Endothelial cell of umbilical vein (primary cell): ENCODE data around the gene DGUOK. TPM values are rescaled to one million over a fixed set of nuclear protein-coding genes. Genes with fewer than 3 reads are reported as not detected.

Experiments used
- BruUV-seq: library from RNA; stranded (reverse); fragments of 400-500 nt; replicated peaks from 2 replicates; lab custom pipeline; 2021; lab: Mats Ljungman, UMichigan
- CTCF ChIA-PET: fragments of 300-600, 350-600 bp; sonication (Branson Sonifier 250); formaldehyde crosslinking; loops from one replicate; lab custom pipeline; 2021; ENCODE audit warnings: antibody characterized with exemption, inconsistent platforms; lab: Charles Lee
- POLR2A ChIA-PET: fragments of 300-600, 350-600 bp; sonication (Branson Sonifier 250); formaldehyde crosslinking; loops from one replicate; lab custom pipeline; 2021; ENCODE audit warnings: antibody characterized with exemption, inconsistent platforms; lab: Charles Lee
- DNase-seq: peaks from one replicate; pipeline ENCODE4 v3.0.0-alpha.2; 2011; ENCODE audit warnings: low read depth, low spot score
- FAIRE-seq: peaks from 2 replicates; lab custom pipeline; 2011; peaks lifted over from hg19 to GRCh38; lab: Jason Lieb, UNC
- H2AFZ ChIP-seq: 2 replicates; pipeline ENCODE4 v1.6.0; 2012; ENCODE audit warnings: low read depth, low read length, control low read depth, inconsistent platforms
- H3K27ac ChIP-seq: 2 replicates; pipeline ENCODE4 v1.5.1; 2011; ENCODE audit warnings: low read depth, mild to moderate bottlenecking, control low read depth, low read length, moderate library complexity; ENCODE audit not compliant: insufficient read depth
- H3K27me3 ChIP-seq, 2 experiments: 2 replicates each; pipeline versions ENCODE4 v1.6.0 to v1.6.1; 2011; ENCODE audit warnings: low read length in 2 of 2, mixed read lengths in 1 of 2; ENCODE audit not compliant: control insufficient read depth in 2 of 2, insufficient read depth in 2 of 2
- H3K36me3 ChIP-seq, 2 experiments: 2 replicates in 1 of 2; 3 replicates in 1 of 2; pipeline ENCODE4 v1.5.1; 2011; ENCODE audit warnings: low read length in 2 of 2, mild to moderate bottlenecking in 1 of 2, moderate library complexity in 1 of 2; ENCODE audit not compliant: control insufficient read depth in 2 of 2, insufficient read depth in 2 of 2; ENCODE audit errors: extremely low read depth in 1 of 2
- H3K4me1 ChIP-seq: 3 replicates; pipeline ENCODE4 v1.5.1; 2011; ENCODE audit warnings: mild to moderate bottlenecking, low read length; ENCODE audit not compliant: control insufficient read depth, insufficient read depth; ENCODE audit errors: extremely low read depth
- H3K4me2 ChIP-seq: 2 replicates; pipeline ENCODE4 v1.6.1; 2011; ENCODE audit warnings: low read length, control low read depth, mixed read lengths; ENCODE audit not compliant: insufficient read depth
- H3K4me3 ChIP-seq, 3 experiments: fragments of 200-600 bp in 1 of 3; sonication (generic), shearing (Covaris generic) in 1 of 3; replicated peaks in 1 of 3; 2 replicates each; pipeline ENCODE4 v1.5.1; 2011 to 2016; ENCODE audit warnings: control low read depth in 3 of 3, low read length in 3 of 3, mild to moderate bottlenecking in 2 of 3, inconsistent platforms in 1 of 3, low read depth in 1 of 3, moderate library complexity in 1 of 3; ENCODE audit not compliant: insufficient read depth in 1 of 3
- H3K79me2 ChIP-seq: 2 replicates; pipeline ENCODE4 v1.6.0; 2012; ENCODE audit warnings: low read length, inconsistent platforms; ENCODE audit not compliant: control insufficient read depth, insufficient read depth
- H3K9ac ChIP-seq: replicated peaks from 2 replicates; pipeline ENCODE3; 2011; ENCODE audit warnings: low read length, control low read depth; ENCODE audit not compliant: insufficient read depth; ENCODE audit errors: extremely low read depth
- H3K9me1 ChIP-seq: replicated peaks from 3 replicates; pipeline ENCODE4 v1.6.0; 2011; ENCODE audit warnings: mild to moderate bottlenecking, low read length; ENCODE audit not compliant: control insufficient read depth, insufficient read depth; ENCODE audit errors: extremely low read depth
- H3K9me3 ChIP-seq: replicated peaks from 2 replicates; pipeline ENCODE4 v1.5.1; 2012; ENCODE audit warnings: low read length, inconsistent platforms; ENCODE audit not compliant: control insufficient read depth, insufficient read depth
- H4K20me1 ChIP-seq: replicated peaks from 2 replicates; pipeline ENCODE3; 2011; ENCODE audit warnings: mild to moderate bottlenecking, low read length; ENCODE audit not compliant: control insufficient read depth, insufficient read depth; ENCODE audit errors: extremely low read depth
- CTCF ChIP-seq, 2 donors: IDR thresholded peaks; 1 replicate in 1 of 2; 2 replicates in 1 of 2; pipeline ENCODE4 v1.5.1; 2011; ENCODE audit warnings: low read length in 2 of 2, mild to moderate bottlenecking in 2 of 2, moderate library complexity in 2 of 2, control low read depth in 1 of 2, inconsistent platforms in 1 of 2, low read depth in 1 of 2; ENCODE audit not compliant: insufficient read depth in 1 of 2; ENCODE audit errors: extremely low read depth in 1 of 2
- EZH2 ChIP-seq: IDR thresholded peaks from 2 replicates; pipeline ENCODE4 v1.6.1; 2012; ENCODE audit warnings: borderline replicate concordance, low read depth, mild to moderate bottlenecking, moderate library complexity, low read length, inconsistent platforms; ENCODE audit not compliant: severe bottlenecking
- FOS ChIP-seq: IDR thresholded peaks from 2 replicates; pipeline ENCODE4 v1.6.1; 2011; ENCODE audit warnings: mild to moderate bottlenecking, low read length, moderate library complexity, borderline replicate concordance; ENCODE audit not compliant: insufficient read depth
- GATA2 ChIP-seq: IDR thresholded peaks from 2 replicates; pipeline ENCODE4 v1.7.0; 2011; ENCODE audit warnings: low read depth, mild to moderate bottlenecking, moderate library complexity, mixed read lengths, low read length; ENCODE audit not compliant: insufficient read length, insufficient read depth
- JUN ChIP-seq: IDR thresholded peaks from 2 replicates; pipeline ENCODE4 v1.6.1; 2011; ENCODE audit warnings: borderline replicate concordance, low read depth; ENCODE audit not compliant: insufficient read length, insufficient read depth
- MAX ChIP-seq: IDR thresholded peaks from 2 replicates; pipeline ENCODE4 v1.6.1; 2011; ENCODE audit not compliant: insufficient read depth, insufficient read length
- MYC ChIP-seq: IDR thresholded peaks from one replicate; pipeline ENCODE4 v1.6.1; 2011; ENCODE audit warnings: mild to moderate bottlenecking, low read depth, low read length
- POLR2A ChIP-seq: IDR thresholded peaks from 2 replicates; pipeline ENCODE4 v1.6.1; 2012; ENCODE audit warnings: low read depth, mild to moderate bottlenecking, control low read depth, low read length
- POLR2AphosphoS5 ChIP-seq: IDR thresholded peaks from 2 replicates; pipeline ENCODE4 v1.6.1; 2012; ENCODE audit warnings: low read depth, mild to moderate bottlenecking, control low read depth, low read length, moderate library complexity; ENCODE audit not compliant: insufficient read depth
- dilution Hi-C: fragments of 300-500 bp; cut with MboI; formaldehyde crosslinking; loops from one replicate; pipeline ENCODE4 v1.15.0; 2019; ENCODE audit warnings: low sequenced_read_pairs; ENCODE audit not compliant: extremely low pct_ligation_motif_present
- intact Hi-C: fragments of 100-400 bp; cut with micrococcal nuclease; formaldehyde crosslinking; loops from one replicate; pipeline ENCODE4 v1.10.0; 2022
- polyA plus RNA-seq, 4 experiments: library from polyadenylated mRNA; depleted of rRNA in 3 of 4; stranded (reverse) in 3 of 4; unstranded in 1 of 4; fragments of >200 nt; gene quantifications; 2 replicates each; pipeline versions ENCODE4 v1.2.1 to v1.2.3, GENCODE V29; 2011 to 2012; ENCODE audit warnings: missing spikeins in 1 of 4
- total RNA-seq: library from RNA; stranded (reverse); gene quantifications from 2 replicates; pipeline ENCODE4 v1.2.3, GENCODE V29; 2021

Gene DGUOK
- total and polyA plus RNA-seq, 2 donors (not counting 3 experiments of a cell fraction or from before 2014, with no cell fraction given), result 51.8 to 77.5 TPM

- Histone ChIP-seq H3K9me1 (no peaks in the 10 kb centered on the region), H3K9ac (no peak overlapping the region), H3K79me2 (peaks cover 41% of the 10 kb centered on the region), H3K4me2 (no peak overlapping the region), H3K4me3 (no peak overlapping the region), H4K20me1 (peaks cover 2% of the 10 kb centered on the region), H3K27ac (no peak overlapping the region), H2AFZ (no peak overlapping the region), H3K4me1 (no peaks in the 10 kb centered on the region), H3K27me3 (no peaks in the 10 kb centered on the region), H3K9me3 (no peaks in the 10 kb centered on the region), H3K36me3 (peaks cover 0 to 5% of the 10 kb centered on the region in 2 experiments)
- DNase-seq (no peak), FAIRE-seq (no peak)
- TF ChIP-seq CTCF (IDR thresholded peaks at IDR 0.05; ENCODE audit: extremely low read depth in 1 of 2, insufficient read depth in 1 of 2, low read depth in 1 of 2, low read length in 2 of 2), result no peak
- no peak for TF ChIP-seq POLR2A
- no peak for TF ChIP-seq MAX
- TF ChIP-seq POLR2AphosphoS5, result no peak
- TF ChIP-seq FOS, result no peak
- no peak for TF ChIP-seq EZH2
- TF ChIP-seq GATA2, result no peak
- TF ChIP-seq MYC, result no peak
- no peak for TF ChIP-seq JUN
- CTCF ChIA-PET, result no interaction called here
- intact Hi-C loops (no loop called here), dilution Hi-C loops (no loop called here)
- POLR2A ChIA-PET, result no interaction called here
- BruUV-seq, result no TSS peak
Measured at GRCh38 chr2:73993376-73993775, 66.7 kb downstream of the DGUOK start.
